NCI-H146 treated with DMSO at 0.1 percent for 48 hours (cell line): ENCODE results near the gene HUS1B.
"Not testable (repeated sequence)": the region's sequence is repeated elsewhere in the genome, so short reads cannot be mapped to it uniquely, and the experiment has no call there.

Experiments used
- DNase-seq: peaks from one replicate; lab custom pipeline; 2025; ENCODE audit not compliant: unreplicated experiment; lab: John Stamatoyannopoulos, UW

The HUS1B gene

DNA sequence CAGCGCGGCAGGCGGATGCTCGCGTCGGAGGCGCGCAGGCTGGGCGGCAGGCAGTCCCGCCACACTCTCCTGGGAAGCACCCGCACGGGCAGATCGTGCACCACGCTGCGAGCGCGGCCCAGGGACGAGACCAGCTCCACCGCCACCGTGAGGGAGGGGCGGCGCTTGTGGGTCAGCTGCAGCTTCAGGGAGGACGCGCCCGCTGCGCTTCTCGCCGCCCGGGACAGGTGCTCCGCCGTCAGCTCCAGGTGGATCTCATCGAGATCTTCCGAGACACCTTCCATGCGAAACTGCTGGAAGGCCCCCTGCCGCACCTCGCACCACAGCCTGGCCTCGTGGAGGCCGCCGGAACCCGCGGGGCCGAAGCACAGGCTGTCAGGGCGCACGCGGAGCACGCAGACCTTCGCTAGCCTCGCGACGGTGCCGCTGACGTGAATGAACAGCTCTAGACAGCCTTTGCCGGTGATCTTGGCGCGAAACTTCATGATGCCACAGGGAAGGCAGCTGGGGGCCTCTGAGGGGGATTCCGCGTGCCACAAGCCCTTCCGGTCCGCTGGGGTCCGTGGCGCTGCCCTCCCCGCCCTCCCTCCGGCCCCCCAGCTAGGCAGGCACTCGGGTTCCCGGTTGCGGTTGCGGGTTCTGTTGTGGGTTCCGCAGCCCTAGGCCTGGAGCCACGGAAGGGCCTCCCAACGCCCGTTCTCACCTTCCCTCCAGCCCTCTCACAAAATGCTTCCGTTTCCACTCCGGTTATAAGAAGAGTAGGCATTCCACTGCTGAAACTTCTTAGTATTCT, at the start of gene HUS1B:
Gene HUS1B, minus strand, starts transcription at position 641 of the 793 bp plus-strand sequence. Its CDS starts 156 bp downstream, at position 485.
- DNase-seq: no peak

DNA sequence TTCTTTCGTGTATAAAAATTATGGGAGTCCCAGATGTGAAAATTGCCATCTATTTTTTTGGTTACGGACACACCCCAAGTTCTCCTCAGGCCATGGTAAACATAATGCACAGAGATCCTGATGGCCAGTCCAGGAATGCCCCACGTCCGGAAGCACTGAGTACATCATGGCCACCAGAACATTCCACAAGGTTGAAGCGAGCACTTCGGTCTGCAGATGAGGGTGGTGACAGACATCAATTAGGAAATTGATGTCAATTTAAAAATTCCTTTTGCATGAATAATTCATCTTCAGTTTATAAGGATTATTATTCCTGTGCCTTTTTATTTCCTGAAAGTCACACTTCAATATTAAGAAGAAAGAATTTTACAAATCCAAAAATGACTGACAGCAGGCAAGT, 49.2 kb upstream of the HUS1B start:
- DNase-seq: no peak

DNA sequence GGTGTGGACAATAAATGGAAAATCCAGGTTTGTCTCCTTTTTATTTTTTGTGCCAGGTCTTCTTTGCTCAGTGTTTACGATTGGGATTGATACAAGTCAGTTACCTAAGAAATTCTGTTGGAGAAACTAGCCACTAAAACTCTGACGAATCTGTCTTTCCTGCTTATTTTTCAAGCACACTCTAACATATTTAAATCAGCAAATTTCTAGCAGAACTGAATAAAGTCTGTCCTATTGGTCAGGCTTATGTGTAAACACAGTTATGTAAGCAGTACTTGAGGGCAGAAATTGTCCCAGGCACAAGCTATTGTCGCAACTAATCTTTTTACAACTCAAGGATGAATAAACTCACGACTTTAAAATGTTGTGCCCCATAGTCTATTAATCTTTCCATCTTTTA, 48.1 kb upstream of the HUS1B start:
- no peak for DNase-seq

DNA sequence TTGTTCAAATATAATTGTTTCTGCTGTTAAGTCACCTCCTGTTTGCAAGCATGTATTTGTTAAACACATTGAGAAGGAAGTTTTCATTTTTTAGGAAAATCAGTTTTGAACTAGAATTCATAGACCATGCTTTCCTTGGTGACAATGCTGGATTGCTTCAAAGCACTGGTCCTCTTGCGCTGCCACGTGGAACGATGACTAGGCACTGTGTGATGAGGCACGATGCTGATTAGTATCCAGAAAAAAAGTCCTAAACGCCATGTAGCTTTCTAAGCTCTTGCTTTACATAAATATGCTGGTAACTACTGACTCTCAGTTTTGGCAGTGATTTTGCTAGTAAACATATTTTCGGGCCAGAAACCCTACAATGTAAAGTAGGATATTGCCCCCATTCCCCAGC, 47.1 kb upstream of the HUS1B start:
- no peak for DNase-seq

DNA sequence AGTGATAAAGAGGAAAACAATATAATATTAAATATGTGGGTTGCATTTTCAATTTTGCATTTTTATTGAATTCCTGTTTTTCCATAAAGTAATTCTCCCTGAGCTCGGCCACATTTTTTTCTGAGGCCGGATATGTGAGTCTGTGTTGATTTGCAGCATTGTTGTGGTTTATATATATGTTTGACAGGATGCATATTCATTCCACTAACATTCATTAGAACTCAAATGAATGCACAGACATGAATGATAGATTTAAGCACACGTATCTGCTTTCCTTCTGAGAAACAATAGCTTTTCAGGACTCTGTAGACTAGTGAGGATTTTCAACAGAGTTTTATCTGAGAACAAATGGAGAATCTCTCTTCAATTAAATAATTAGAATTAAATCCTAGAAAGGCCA, 46.7 kb upstream of the HUS1B start:
- no peak for DNase-seq

DNA sequence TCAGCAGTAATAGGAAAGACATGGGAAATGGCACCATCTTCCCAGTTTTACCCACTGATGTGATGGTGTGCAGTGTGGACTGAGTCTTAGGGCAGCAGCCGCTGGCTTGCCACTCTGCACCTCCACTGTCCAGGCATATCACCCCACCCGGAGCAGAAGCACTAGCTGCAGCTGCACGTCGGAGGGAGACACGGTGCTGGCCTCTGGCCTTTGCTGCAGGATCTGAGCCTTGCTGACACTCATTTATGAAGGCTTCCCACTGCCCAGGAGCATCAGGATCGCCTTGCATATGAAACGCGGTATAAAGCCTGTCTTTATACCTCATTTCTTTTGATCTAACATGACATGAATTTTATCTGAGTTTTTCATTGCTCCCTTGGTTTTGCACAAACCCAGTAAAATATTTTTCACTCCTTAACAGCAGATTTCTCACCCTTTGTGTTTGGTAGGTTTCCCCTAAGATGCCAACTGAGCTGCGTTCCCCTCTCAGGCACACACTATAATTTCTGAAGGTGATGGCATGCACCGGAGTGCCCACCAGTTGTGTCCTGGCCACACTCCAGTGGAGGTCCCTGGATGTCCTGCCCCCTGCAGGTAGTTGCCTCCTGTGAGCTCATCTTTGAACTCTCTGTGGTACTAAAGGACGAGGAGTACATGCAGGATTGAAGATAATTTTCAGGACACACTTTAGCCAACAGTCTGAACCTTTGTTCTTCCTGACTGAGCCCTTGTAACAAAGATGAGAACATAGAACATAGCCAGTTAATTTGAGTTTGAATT, 45.0 kb upstream of the HUS1B start:
- no peak for DNase-seq

DNA sequence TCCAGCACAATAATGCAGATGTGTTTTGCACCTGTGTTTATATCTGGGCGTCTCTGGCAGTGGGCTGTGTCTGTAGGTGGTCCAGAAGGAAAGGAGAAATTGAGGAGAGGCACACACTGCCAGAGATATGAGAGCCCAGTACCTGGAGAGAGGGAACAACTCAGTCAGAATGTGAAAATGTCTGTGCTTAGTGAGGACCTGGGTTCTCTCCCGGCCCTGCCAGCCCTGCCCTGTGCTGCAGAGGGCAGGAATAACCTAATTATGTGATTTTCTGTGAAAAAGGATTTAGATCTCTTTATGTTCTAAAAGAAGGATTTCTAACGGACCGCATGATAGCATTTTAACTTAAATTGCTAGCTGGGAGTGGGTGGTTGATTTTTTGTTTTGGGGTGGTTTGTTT, 44.3 kb upstream of the HUS1B start:
- DNase-seq: no peak

DNA sequence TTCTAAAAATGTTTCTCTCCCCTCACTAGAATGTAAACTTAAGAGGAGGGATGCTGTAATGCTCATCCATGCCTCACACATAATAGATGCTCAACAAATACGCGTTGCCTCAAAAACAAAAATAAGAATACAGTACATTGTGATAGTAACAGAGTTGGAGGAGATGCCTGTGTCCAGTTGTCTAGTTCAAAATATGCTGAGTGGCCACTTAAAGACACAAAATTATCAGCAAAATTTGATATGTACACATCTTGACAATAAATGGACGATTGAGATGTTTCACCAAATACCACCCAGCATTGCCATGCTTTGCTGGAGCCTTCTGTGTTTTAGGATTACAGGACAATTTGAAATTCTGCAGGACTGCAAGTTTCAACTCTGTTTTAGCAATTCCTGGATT, 43.6 kb upstream of the HUS1B start:
- DNase-seq: no peak

DNA sequence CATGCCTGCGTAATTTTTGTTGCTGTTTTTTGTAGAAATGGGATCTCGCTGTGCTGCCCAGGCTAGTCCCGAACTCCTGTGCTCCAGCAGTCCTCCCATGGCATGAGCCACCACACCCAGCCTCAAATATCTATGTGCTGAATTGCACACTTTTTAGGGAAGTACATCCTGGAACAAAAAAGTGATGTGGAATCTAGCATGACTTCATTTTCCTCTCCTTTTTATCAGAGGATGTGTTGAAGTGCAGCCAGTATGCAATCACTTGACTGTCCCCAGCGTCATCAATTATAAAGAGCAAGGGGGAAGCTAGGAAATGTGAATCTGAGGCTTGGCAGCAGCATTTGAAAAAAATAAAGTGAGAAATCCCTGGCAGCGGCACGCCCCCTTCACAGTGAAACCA, 42.4 kb upstream of the HUS1B start:
- DNase-seq: peak; percentile 18

DNA sequence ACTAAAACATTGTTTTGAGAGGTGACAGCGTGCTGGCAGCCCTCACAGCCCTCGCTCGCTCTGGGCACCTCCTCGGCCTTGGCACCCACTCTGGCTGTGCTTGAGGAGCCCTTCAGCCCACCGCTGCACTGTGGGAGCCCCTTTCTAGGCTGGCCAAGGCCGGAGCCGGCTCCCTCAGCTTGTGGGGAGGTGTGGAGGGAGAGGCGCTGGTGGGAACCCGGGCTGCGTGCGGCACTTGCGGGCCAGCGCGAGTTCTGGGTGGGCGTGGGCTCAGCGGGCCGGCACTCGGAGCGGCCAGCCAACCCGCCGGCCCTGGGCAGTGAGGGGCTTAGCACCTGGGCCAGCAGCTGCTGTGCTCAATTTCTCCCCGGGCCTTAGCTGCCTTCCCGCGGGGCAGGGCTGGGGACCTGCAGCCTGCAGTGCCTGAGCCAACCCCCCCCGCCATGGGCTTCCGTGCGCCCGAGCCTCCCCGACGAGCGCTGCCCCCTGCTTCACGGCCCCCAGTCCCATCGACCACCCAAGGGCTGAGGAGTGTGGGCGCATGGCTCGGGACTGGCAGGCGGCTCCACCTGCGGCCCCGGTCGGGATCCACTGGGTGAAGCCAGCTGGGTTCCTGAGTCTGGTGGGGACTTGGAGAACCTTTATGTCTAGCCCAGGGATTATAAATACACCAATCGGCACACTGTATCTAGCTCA, 37.7 kb upstream of the HUS1B start:
- not testable (repeated sequence) for DNase-seq

DNA sequence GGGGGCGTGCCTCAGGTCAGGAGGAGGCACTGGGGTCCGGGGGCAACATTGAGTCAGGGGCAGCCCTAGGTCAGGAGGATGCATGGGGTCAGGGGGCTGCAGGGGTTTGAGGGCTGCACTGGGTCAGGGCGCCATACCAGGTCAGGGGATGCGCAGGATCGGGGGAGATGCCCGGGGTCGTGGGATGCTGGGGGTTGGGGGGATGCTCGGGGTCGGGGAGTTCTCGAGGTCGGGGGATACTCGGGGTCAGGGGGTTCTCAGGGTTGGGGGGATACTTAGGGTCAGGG, 36.8 kb upstream of the HUS1B start:
- no peak for DNase-seq

DNA sequence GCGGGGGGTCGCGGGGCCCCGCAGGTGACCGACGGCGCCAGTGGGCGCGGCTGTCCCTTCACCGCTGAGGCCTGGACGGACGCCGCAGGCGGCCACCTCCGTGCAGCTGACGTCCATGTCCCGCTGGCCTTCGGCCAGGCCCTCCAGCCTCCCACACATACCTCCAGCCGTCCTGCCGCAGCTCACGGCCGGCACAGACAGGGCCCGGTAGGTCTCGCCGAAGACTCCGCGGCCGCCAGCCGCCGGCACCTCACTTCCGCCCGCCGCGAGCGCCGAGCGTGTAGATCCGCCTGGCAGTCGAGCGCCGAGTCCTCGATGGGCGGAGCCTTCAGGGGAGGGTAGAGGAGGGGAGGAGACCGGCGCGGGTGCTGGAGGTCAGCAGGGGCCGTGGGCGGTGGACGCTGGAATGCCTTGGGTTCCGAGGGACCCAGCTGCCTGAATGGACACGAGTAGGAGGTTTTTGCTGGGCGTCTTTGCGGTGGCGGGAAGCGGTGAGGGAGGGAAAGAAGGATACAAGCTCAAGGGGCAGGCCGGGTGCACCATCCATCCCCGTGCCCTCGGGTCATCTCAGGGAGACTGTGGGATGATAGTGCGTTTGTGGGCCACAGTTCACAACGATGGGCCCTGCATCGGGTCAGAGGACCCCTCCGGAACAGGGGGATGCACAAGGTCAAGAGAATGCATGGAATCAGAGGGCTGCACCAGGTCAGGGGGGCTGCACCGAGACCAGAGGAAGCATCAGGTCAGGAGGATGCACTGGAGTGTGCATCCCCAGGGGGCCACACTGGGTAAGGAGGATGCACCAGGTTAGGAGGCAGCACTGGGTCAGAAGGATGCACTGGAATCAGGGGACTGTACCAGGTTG, 36.2 kb upstream of the HUS1B start, which contains the start of gene EXOC2:
Gene EXOC2, minus strand, starts transcription at position 282 of the 865 bp plus-strand sequence. CDS start 55,321 bp downstream, outside the sequence.
- peak; percentile 62 for DNase-seq

DNA sequence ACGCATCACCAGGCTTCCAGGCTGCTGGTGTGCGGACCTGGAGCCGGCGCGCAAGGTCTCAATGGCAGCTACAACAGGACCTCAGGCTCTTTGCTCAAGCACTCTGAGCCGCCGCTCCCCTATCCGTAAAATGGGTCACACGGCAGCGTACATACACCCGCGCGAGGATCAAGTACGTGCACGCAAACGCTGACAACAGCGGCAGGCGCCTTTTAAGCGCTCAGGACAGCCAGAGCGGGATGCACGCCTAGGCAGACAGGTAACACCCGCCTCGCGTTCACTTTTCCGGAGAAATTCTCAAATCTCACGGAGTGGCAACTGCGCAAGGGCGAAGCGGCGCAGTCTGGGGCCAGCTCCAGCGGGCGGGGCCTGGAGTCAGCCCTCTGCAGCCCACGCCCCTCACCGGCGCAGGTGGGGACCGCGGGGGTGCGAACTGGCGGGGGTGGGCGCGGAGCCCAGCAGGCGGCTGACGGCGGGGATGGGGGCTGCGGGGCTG, 35.5 kb upstream of the HUS1B start:
- DNase-seq: peak; percentile 51

DNA sequence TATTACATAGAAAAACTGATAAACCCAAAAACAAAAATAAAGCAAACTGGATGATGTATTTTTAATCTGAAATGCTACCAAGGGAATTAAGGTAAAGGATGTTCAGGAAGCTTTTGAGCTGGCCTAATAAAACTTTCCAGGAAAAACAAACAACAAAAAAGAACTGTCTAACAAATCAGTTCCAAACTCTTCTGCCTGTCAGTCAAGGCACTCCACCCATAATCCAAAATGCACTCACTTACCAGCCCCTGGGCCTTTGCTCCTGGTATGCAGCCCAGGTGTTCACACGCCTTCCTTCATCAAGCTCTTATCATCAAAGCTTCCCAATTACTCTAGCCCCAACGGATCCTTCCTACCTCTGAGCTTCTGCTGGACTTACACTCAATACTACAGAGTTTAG, 32.3 kb upstream of the HUS1B start:
- no peak for DNase-seq

DNA sequence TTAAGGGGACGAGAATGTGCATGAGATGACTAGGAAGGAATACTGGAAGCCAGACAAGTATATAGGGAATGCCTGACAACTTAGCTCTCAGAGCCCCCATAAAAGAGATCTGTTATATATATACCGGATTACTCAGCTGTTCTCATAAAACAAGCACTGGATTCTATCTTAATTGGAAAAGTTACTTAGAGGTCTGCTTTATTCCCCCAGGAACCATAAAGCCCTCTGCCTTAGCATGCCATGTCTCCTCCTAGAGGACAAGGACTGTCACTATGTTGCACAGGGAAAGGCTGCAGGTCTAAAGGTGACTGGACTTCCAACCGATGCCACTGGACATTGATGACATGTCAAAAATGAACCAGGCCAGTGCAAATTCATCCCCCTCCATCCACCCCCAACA, 29.6 kb upstream of the HUS1B start:
- no peak for DNase-seq

DNA sequence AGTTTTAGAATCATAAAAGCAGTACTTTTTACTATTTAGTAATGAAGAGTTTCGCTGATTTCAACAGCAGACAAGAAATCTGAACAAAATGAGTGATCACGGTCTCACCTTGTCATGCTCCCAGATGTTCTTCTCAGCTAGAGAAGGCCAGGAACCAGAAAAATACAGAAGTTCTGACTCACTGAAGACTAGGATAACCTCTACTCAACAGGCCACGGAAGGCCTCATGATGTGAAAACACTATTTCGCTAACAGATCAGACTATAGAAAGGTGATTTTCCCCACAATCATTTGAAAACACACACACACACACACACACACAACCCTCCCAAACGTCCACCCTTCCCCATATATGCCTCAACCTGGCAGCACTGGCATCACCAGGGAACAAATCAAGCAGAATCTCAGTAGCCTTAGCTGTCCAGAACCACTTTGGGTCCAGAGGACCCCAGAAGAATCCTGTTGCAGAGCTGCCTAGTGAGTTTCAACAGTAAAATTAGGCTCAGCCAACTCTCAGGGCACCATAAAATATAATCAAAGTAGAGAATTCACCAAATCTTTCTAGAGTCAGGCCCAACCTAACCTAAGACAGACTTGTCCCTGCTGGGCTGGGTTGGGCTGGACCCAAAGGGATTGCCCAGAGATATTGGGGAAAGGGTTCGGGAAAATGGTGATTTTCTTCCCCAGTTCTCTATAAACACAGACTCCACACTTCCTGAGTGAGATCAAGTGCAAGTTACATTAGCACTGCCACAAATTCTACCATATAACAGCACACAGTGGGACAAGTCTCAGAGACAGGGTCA, 28.1 kb upstream of the HUS1B start:
- DNase-seq: no peak

DNA sequence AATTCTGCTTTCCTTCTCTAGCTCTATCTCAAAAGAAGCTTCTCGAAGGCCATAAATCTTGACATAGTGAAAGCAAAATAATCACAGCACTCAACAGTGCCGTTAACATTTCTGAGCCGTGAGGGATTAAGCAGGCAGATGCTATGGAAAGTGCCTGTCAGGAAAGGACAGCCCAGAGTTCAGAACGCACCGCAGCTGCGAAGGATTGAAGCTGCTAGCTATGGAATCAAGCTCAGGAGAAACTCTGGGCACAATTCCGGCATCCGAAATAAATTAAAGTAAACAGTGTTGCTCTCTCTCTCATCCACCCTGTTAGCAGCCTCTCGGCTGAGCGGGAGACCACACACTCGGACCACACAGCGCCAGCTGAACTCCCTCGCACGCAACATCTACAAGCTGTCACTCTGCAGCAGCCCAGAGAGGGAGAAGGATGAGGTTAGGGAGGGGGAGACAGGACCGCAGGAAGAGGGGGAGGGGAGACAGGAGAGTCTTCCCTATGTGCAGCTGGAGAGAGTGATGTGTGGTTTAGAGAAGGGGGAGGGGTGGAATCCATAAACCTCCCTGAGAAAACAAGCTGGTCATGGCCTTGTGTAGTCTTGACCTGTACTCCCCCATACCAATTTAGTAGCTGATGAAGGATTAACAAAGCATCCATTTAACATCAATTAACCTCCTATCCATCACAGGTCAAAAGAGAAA, 27.0 kb upstream of the HUS1B start:
- DNase-seq: peak; percentile 42

DNA sequence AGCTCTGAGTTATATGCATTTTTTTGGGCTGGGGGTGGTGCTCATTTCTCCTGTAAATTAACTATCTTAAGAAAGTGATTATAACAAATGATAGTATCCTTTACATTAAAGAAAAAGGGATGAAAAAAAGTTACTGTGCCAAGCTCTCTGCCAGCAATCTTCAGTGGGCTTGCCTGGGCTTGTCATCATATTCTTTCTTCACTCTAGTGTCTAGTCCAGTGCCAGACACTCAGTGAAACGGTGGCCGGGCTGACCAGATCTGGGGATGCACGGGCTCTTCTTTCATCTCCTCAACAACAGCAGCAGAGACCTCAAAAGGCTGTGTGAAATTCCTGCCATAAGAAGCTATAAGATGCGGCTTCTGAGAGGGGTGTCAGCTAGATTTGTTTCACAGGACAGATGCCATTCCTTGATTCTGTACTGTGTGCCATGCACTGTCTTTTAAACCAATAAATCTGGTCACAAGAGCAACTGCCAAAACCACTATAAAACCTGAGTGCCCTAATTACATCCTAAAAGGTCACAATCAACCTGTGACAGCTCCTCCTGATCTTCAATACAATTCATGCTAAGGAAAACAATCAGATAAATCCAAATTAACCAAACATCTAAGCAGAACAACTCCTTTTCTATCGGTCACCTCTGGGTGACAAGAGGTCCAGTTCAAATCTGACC, 23.9 kb upstream of the HUS1B start:
- no peak for DNase-seq

DNA sequence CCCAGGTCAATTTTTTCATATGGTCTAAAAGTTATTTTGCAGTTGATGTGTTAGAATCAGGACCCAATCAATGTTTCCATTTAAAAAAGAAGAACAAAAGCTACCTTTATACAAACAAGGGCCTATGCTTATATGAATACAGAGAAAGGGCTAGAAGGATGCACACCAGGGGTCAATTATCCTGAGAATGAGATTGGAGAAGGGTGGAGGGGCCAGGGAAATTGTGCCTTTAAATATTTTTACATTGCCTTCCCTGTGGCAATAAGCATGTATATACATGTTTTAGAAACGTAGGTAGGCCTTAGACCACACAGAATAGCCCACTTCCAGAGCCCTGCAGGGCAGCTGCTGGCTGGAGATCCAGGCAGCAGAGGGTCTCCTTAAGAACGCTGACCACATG, 23.4 kb upstream of the HUS1B start:
- DNase-seq: no peak
